GM15510 (cell line): ENCODE data around the gene FPGS.

ENCODE experiments used
- POLR2A ChIP-seq: IDR thresholded peaks from 3 replicates; pipeline ENCODE4 v1.6.1; 2011; ENCODE audit warnings: borderline replicate concordance; ENCODE audit not compliant: insufficient read length; ENCODE audit errors: extremely low read depth

Gene FPGS

GRCh38 chr9:127780126-127780885 lies 22.4 kb upstream of the FPGS start:
- no peak for TF ChIP-seq POLR2A

- TF ChIP-seq POLR2A, result no peak
Observed at GRCh38 chr9:127781806-127782205, 20.9 kb upstream of the FPGS start.

GRCh38 chr9:127783111-127784008 lies 19.3 kb upstream of the FPGS start:
- TF ChIP-seq POLR2A, result peak; percentile 49

GRCh38 chr9:127785023-127785932 lies 17.4 kb upstream of the FPGS start:
- peak; percentile 28 for TF ChIP-seq POLR2A

- peak; percentile 71 for TF ChIP-seq POLR2A
Observed at GRCh38 chr9:127785933-127786772, 16.5 kb upstream of the FPGS start, which contains the start of gene CDK9. Gene CDK9, plus strand, starts transcription at chr9:127786034. Its CDS starts 115 bp downstream, at chr9:127786149.

- no peak for TF ChIP-seq POLR2A
Observed at GRCh38 chr9:127786773-127787104, 15.9 kb upstream of the FPGS start.

- no peak for TF ChIP-seq POLR2A
Observed at GRCh38 chr9:127788337-127789011, 14.2 kb upstream of the FPGS start.

GRCh38 chr9:127789179-127789578 lies 13.5 kb upstream of the FPGS start:
- TF ChIP-seq POLR2A, result no peak

GRCh38 chr9:127790094-127790855 lies 12.4 kb upstream of the FPGS start:
- no peak for TF ChIP-seq POLR2A

- TF ChIP-seq POLR2A, result no peak
Observed at GRCh38 chr9:127791085-127791484, 11.6 kb upstream of the FPGS start.

GRCh38 chr9:127792417-127793031 lies 10.2 kb upstream of the FPGS start:
- TF ChIP-seq POLR2A, result no peak

- TF ChIP-seq POLR2A, result no peak
Observed at GRCh38 chr9:127793093-127793708, 9.5 kb upstream of the FPGS start.

- TF ChIP-seq POLR2A, result no peak
Observed at GRCh38 chr9:127794001-127794791, 8.5 kb upstream of the FPGS start.
